Ishikawa (cell line): ENCODE results near the gene DAB2.

Experiments used
- CEBPB ChIP-seq: IDR thresholded peaks from 2 replicates; pipeline ENCODE4 v1.6.1; 2012
- CREB1 ChIP-seq: IDR thresholded peaks from 2 replicates; pipeline ENCODE4 v1.6.1; 2012; ENCODE audit warnings: low read depth
- EGR1 ChIP-seq: IDR thresholded peaks from 2 replicates; pipeline ENCODE4 v1.6.1; 2012
- EP300 ChIP-seq: IDR thresholded peaks from 2 replicates; pipeline ENCODE4 v1.6.1; 2012; ENCODE audit warnings: borderline replicate concordance
- FOXM1 ChIP-seq: IDR thresholded peaks from 2 replicates; pipeline ENCODE4 v1.6.1; 2012; ENCODE audit warnings: low read depth, borderline replicate concordance
- NFIC ChIP-seq: IDR thresholded peaks from 2 replicates; pipeline ENCODE4 v1.6.1; 2012
- RAD21 ChIP-seq: IDR thresholded peaks from 2 replicates; pipeline ENCODE4 v1.6.1; 2012; ENCODE audit warnings: low read depth
- TAF1 ChIP-seq: IDR thresholded peaks from 2 replicates; pipeline ENCODE4 v1.6.1; 2012; ENCODE audit warnings: low read depth, mild to moderate bottlenecking
- TCF12 ChIP-seq: IDR thresholded peaks from 2 replicates; pipeline ENCODE4 v1.6.1; 2012; ENCODE audit warnings: low read depth
- TEAD4 ChIP-seq: IDR thresholded peaks from 2 replicates; pipeline ENCODE4 v1.6.1; 2012
- USF1 ChIP-seq: IDR thresholded peaks from 2 replicates; pipeline ENCODE4 v1.6.1; 2012
- YY1 ChIP-seq: IDR thresholded peaks from 2 replicates; pipeline ENCODE4 v1.6.1; 2012; ENCODE audit warnings: low read depth
- ZBTB7A ChIP-seq: IDR thresholded peaks from 2 replicates; pipeline ENCODE4 v1.6.1; 2012; ENCODE audit warnings: low read depth
- TF ChIP-seq, protein P1 (sequence below): IDR thresholded peaks from 2 replicates; pipeline ENCODE4 v1.6.1; 2012
- TF ChIP-seq, protein P2 (sequence below): IDR thresholded peaks from 2 replicates; pipeline ENCODE4 v1.6.1; 2012; ENCODE audit warnings: low read depth, mild to moderate bottlenecking

The DAB2 gene

DNA sequence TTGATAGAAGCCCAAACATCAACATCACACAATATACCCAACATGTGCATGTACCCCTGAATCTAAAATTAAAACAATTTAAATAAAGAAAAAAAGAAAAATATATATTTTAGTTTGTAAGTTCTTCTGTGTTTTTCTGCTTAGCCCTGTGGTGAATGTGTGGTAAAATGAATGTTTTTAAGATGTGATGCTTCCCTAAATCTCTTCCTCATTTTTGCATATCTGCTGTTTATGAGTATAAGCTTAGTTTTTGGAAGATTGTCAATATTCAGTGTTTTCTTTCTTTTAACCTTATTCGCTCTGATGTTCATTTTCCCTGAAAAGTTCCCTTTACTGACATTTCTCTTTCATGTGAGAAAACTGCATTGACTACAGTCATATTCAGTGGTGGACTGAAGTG lies 44.4 kb upstream of the DAB2 start:
- TF ChIP-seq YY1 (no peak), TAF1 (no peak), FOXM1 (no peak), CEBPB (no peak), NFIC (no peak), USF1 (no peak), EGR1 (no peak), RAD21 (no peak), EP300 (no peak), TCF12 (no peak), TEAD4 (no peak), CREB1 (no peak), ZBTB7A (no peak)
- TF ChIP-seq, protein P1, sequence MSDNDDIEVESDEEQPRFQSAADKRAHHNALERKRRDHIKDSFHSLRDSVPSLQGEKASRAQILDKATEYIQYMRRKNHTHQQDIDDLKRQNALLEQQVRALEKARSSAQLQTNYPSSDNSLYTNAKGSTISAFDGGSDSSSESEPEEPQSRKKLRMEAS = no peak
- TF ChIP-seq, protein P2, sequence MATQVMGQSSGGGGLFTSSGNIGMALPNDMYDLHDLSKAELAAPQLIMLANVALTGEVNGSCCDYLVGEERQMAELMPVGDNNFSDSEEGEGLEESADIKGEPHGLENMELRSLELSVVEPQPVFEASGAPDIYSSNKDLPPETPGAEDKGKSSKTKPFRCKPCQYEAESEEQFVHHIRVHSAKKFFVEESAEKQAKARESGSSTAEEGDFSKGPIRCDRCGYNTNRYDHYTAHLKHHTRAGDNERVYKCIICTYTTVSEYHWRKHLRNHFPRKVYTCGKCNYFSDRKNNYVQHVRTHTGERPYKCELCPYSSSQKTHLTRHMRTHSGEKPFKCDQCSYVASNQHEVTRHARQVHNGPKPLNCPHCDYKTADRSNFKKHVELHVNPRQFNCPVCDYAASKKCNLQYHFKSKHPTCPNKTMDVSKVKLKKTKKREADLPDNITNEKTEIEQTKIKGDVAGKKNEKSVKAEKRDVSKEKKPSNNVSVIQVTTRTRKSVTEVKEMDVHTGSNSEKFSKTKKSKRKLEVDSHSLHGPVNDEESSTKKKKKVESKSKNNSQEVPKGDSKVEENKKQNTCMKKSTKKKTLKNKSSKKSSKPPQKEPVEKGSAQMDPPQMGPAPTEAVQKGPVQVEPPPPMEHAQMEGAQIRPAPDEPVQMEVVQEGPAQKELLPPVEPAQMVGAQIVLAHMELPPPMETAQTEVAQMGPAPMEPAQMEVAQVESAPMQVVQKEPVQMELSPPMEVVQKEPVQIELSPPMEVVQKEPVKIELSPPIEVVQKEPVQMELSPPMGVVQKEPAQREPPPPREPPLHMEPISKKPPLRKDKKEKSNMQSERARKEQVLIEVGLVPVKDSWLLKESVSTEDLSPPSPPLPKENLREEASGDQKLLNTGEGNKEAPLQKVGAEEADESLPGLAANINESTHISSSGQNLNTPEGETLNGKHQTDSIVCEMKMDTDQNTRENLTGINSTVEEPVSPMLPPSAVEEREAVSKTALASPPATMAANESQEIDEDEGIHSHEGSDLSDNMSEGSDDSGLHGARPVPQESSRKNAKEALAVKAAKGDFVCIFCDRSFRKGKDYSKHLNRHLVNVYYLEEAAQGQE = no peak

- TF ChIP-seq RAD21 (no peak), EP300 (no peak), CEBPB (no peak), NFIC (no peak), CREB1 (no peak), EGR1 (no peak), TAF1 (no peak), USF1 (no peak), TCF12 (no peak), TEAD4 (no peak), YY1 (no peak)
- TF ChIP-seq, protein P2 = no peak
- TF ChIP-seq, protein P1 = no peak
Observed at GRCh38 chr5:39466846-39467245, 42.1 kb upstream of the DAB2 start.

- no peak for TF ChIP-seq ZBTB7A
- TF ChIP-seq, protein P2 = no peak
- TF ChIP-seq FOXM1 = no peak
- TF ChIP-seq RAD21 = no peak
- TF ChIP-seq NFIC = no peak
- no peak for TF ChIP-seq TAF1
- TF ChIP-seq CREB1 = no peak
Observed at GRCh38 chr5:39465843-39466242, 41.1 kb upstream of the DAB2 start.

GRCh38 chr5:39465097-39465496 lies 40.3 kb upstream of the DAB2 start:
- no peak for TF ChIP-seq EP300
- TF ChIP-seq CEBPB = no peak
- no peak for TF ChIP-seq FOXM1
- TF ChIP-seq EGR1 = no peak
- no peak for TF ChIP-seq CREB1
- TF ChIP-seq RAD21 = no peak
- TF ChIP-seq NFIC = no peak
- no peak for TF ChIP-seq USF1
- TF ChIP-seq, protein P1 = no peak
- no peak for TF ChIP-seq TEAD4
- TF ChIP-seq, protein P2 = no peak
- no peak for TF ChIP-seq ZBTB7A
- no peak for TF ChIP-seq TCF12
- no peak for TF ChIP-seq TAF1
- TF ChIP-seq YY1 = no peak
